Sigmoid colon (tissue), 7 donors: Measurements from ENCODE around the gene ZNF619. TPM values are rescaled to one million over a fixed set of nuclear protein-coding genes. Genes with fewer than 3 reads are reported as not detected.

Experiments
- DNase-seq: peaks from one replicate; pipeline ENCODE4 v3.0.0-alpha.2; 2019
- H3K27ac ChIP-seq, 4 donors: fragments of 200-600 bp; sonication (generic); one replicate each; pipeline ENCODE4 v1.5.1; 2016 to 2019; ENCODE audit warnings: mild to moderate bottlenecking in 1 of 4
- H3K27me3 ChIP-seq, 3 donors: fragments of 200-600 bp; sonication (generic); one replicate each; pipeline ENCODE4 v1.5.1; 2019; ENCODE audit warnings: mild to moderate bottlenecking in 1 of 3
- H3K36me3 ChIP-seq, 4 donors: fragments of 200-600 bp; sonication (generic); one replicate each; pipeline ENCODE4 v1.5.1; 2016 to 2019
- H3K4me1 ChIP-seq, 4 donors: fragments of 200-600 bp; sonication (generic); one replicate each; pipeline ENCODE4 v1.5.1; 2017 to 2019
- H3K4me3 ChIP-seq, 4 donors: fragments of 200-600 bp; sonication (generic); one replicate each; pipeline ENCODE4 v1.5.1; 2017 to 2019; ENCODE audit warnings: mild to moderate bottlenecking in 2 of 4, moderate library complexity in 1 of 4
- H3K9me3 ChIP-seq, 4 donors: fragments of 200-600 bp in 3 of 4; sonication (generic) in 3 of 4; one replicate each; pipeline versions ENCODE4 v1.5.1 to v1.6.1; 2013 to 2019
- CTCF ChIP-seq, 4 experiments: fragments of 450-650 bp in 3 of 4; fragments of 200-600 bp in 1 of 4; IDR thresholded peaks; one replicate each; pipeline ENCODE4 v1.5.1; 2016 to 2019; ENCODE audit warnings: antibody characterized with exemption in 4 of 4, mild to moderate bottlenecking in 3 of 4, moderate library complexity in 2 of 4
- EP300 ChIP-seq, 4 donors: sonication (generic); formaldehyde crosslinking; IDR thresholded peaks; one replicate each; pipeline ENCODE4 v1.6.1; 2017; ENCODE audit warnings: antibody characterized with exemption in 4 of 4
- POLR2A ChIP-seq, 2 donors: fragments of 450-650 bp; IDR thresholded peaks; one replicate each; pipeline ENCODE4 v1.6.1; 2016; ENCODE audit warnings: antibody characterized with exemption in 2 of 2, mild to moderate bottlenecking in 2 of 2, moderate library complexity in 2 of 2
- POLR2AphosphoS5 ChIP-seq, 4 donors: sonication (generic); formaldehyde crosslinking; IDR thresholded peaks; one replicate each; pipeline ENCODE4 v1.6.1; 2017; ENCODE audit warnings: antibody characterized with exemption in 4 of 4
- WGBS, 2 donors: extraction: QIAGEN DNeasy Blood & Tissue Kit; methylation state at CpG; one replicate each; pipeline ENCODE4 v1.1.7; 2013; 5-methylcytosine and 5-hydroxymethylcytosine counted together
- intact Hi-C: fragments of 100-400 bp; cut with DNase I; formaldehyde crosslinking; loops from one replicate; pipeline ENCODE4 v1.15.1; 2023
- polyA plus RNA-seq, 3 donors: library from polyadenylated mRNA; stranded (reverse); fragments of 200-250 nt; gene quantifications; one replicate each; pipeline ENCODE4 v1.2.3, GENCODE V29; 2013
- total RNA-seq, 4 donors: library from RNA; depleted of rRNA; stranded (reverse); fragments of >200 nt; gene quantifications; one replicate each; pipeline ENCODE4 v1.1.0, GENCODE V29; 2016
- donor health status: healthy with polysubstance abuse.
- donor health status: Bipolar disorder and iron deficiency.
- donor health status: healthy.

Gene ZNF619
- total and polyA plus RNA-seq, 7 donors, result 1.2 to 5.1 (median 3.4) TPM

GRCh38 chr3:40516201-40516600 is 39.3 kb downstream of the ZNF619 start:
- no peak for DNase-seq
- Histone ChIP-seq H3K4me3 (no peak overlapping the region), H3K27ac (no peak overlapping the region), H3K36me3 (peaks cover 0 to 43% (median 7%) of the 10 kb centered on the region in 4 donors), H3K9me3 (no peaks in the 10 kb centered on the region), H3K27me3 (no peaks in the 10 kb centered on the region), H3K4me1 (no peaks in the 10 kb centered on the region)
- TF ChIP-seq EP300 (IDR thresholded peaks at IDR 0.05), result no peak
- no peak for TF ChIP-seq POLR2AphosphoS5 (IDR thresholded peaks at IDR 0.05)
- no peak for TF ChIP-seq CTCF (IDR thresholded peaks at IDR 0.05)
- no peak for TF ChIP-seq POLR2A (IDR thresholded peaks at IDR 0.05)
- WGBS, 2 donors, result 94% methylated on average over 5 of the region's 5 CpGs
- intact Hi-C loops, result no loop called here

- no peaks in the 10 kb centered on the region for H3K4me1 ChIP-seq
- peaks cover 0 to 26% (median 5%) of the 10 kb centered on the region in 4 donors for H3K36me3 ChIP-seq
- intact Hi-C loops, result no loop called here
- DNase-seq, result no peak
- no peaks in the 10 kb centered on the region for H3K9me3 ChIP-seq
- no peak overlapping the region for H3K27ac ChIP-seq
- TF ChIP-seq EP300 (IDR thresholded peaks at IDR 0.05), result no peak
- TF ChIP-seq CTCF (IDR thresholded peaks at IDR 0.05), result no peak
- TF ChIP-seq POLR2AphosphoS5 (IDR thresholded peaks at IDR 0.05), result no peak
- TF ChIP-seq POLR2A (IDR thresholded peaks at IDR 0.05), result no peak
- H3K4me3 ChIP-seq, result no peak overlapping the region
- no peaks in the 10 kb centered on the region for H3K27me3 ChIP-seq
- WGBS, 2 donors, result 73 to 96% methylated on average over 1 of the region's 1 CpG
Observed at GRCh38 chr3:40518067-40518466, 41.1 kb downstream of the ZNF619 start.

GRCh38 chr3:40518848-40519247 is 41.9 kb downstream of the ZNF619 start:
- Histone ChIP-seq H3K4me3 (no peak overlapping the region), H3K27me3 (no peaks in the 10 kb centered on the region), H3K9me3 (no peaks in the 10 kb centered on the region), H3K4me1 (peaks cover 0 to 3% (median under 1%) of the 10 kb centered on the region in 4 donors), H3K36me3 (peaks cover 0 to 24% (median 5%) of the 10 kb centered on the region in 4 donors), H3K27ac (no peak overlapping the region)
- intact Hi-C loops, result no loop called here
- WGBS, 2 donors, result 87 to 90% methylated on average over 1 of the region's 1 CpG
- no peak for TF ChIP-seq POLR2A (IDR thresholded peaks at IDR 0.05)
- TF ChIP-seq POLR2AphosphoS5 (IDR thresholded peaks at IDR 0.05), result no peak
- no peak for TF ChIP-seq CTCF (IDR thresholded peaks at IDR 0.05)
- TF ChIP-seq EP300 (IDR thresholded peaks at IDR 0.05), result no peak
- DNase-seq, result no peak

GRCh38 chr3:40521254-40521653 is 44.3 kb downstream of the ZNF619 start:
- no peaks in the 10 kb centered on the region for H3K9me3 ChIP-seq
- no peaks in the 10 kb centered on the region for H3K27me3 ChIP-seq
- no peak overlapping the region for H3K27ac ChIP-seq
- intact Hi-C loops, result loop anchor here (5.0 kb wide), 1 partner anchor 64 kb away; the partner anchor contains the start of gene RPL14
- no peak for TF ChIP-seq CTCF (IDR thresholded peaks at IDR 0.05)
- no peak for TF ChIP-seq EP300 (IDR thresholded peaks at IDR 0.05)
- no peak for TF ChIP-seq POLR2AphosphoS5 (IDR thresholded peaks at IDR 0.05)
- no peak for TF ChIP-seq POLR2A (IDR thresholded peaks at IDR 0.05)
- DNase-seq, result no peak
- no peak overlapping the region for H3K4me3 ChIP-seq
- H3K4me1 ChIP-seq, result peaks cover 0 to 22% (median 9%) of the 10 kb centered on the region in 4 donors
- WGBS, 2 donors, result 93 to 95% methylated on average over 3 of the region's 3 CpGs
- peaks cover 0 to 7% (median 2%) of the 10 kb centered on the region in 4 donors for H3K36me3 ChIP-seq

GRCh38 chr3:40523781-40524180 is 46.9 kb downstream of the ZNF619 start:
- H3K9me3 ChIP-seq, result no peaks in the 10 kb centered on the region
- intact Hi-C loops, result loop anchor here (2.0 to 5.0 kb wide), 3 partner anchors 17 to 213 kb away; partner anchors contain the start of genes RPL14 and ZNF620
- 74 to 76% methylated on average over 2 of the region's 2 CpGs for WGBS, 2 donors
- TF ChIP-seq EP300 (IDR thresholded peaks at IDR 0.05) (no peak), CTCF (IDR thresholded peaks at IDR 0.05) (no peak), POLR2AphosphoS5 (IDR thresholded peaks at IDR 0.05) (no peak), POLR2A (IDR thresholded peaks at IDR 0.05) (no peak)
- peak overlapping the region; percentile 79 to 91 (median 86) for H3K27ac ChIP-seq
- H3K4me3 ChIP-seq, result no peak overlapping the region
- no peak for DNase-seq
- H3K27me3 ChIP-seq, result no peaks in the 10 kb centered on the region
- H3K36me3 ChIP-seq, result peaks cover 0 to 21% (median 3%) of the 10 kb centered on the region in 4 donors
- H3K4me1 ChIP-seq, result peaks cover 0 to 24% (median 10%) of the 10 kb centered on the region in 4 donors
